DOHH2 (cell line): ENCODE results near the gene MBD1.

ENCODE experiments used
- H3F3A ChIP-seq: fragments of 200-600 bp; sonication (generic), shearing (Covaris generic); 2 replicates; pipeline ENCODE4 v1.6.0; 2016; ENCODE audit warnings: antibody characterized with exemption, mild to moderate bottlenecking; ENCODE audit not compliant: control insufficient read depth, insufficient read depth
- H3K27ac ChIP-seq: fragments of 200-600 bp; sonication (generic); 2 replicates; pipeline ENCODE4 v1.5.1; 2014; ENCODE audit warnings: low read depth, mild to moderate bottlenecking, low read length, moderate library complexity
- H3K27me3 ChIP-seq: fragments of 200-600 bp; sonication (generic); 2 replicates; pipeline ENCODE4 v1.6.1; 2014; ENCODE audit warnings: mild to moderate bottlenecking, low read length, mixed read lengths; ENCODE audit not compliant: control insufficient read depth
- H3K36me3 ChIP-seq: fragments of 200-600 bp; sonication (generic); 2 replicates; pipeline ENCODE4 v1.6.1; 2014; ENCODE audit warnings: mild to moderate bottlenecking, low read length, moderate library complexity, mixed read lengths; ENCODE audit not compliant: control insufficient read depth
- H3K4me1 ChIP-seq: fragments of 200-600 bp; sonication (generic); 2 replicates; pipeline ENCODE4 v1.6.1; 2014; ENCODE audit warnings: mild to moderate bottlenecking, low read length, mixed read lengths; ENCODE audit not compliant: control insufficient read depth
- H3K4me2 ChIP-seq: fragments of 200-600 bp; sonication (generic); 2 replicates; pipeline ENCODE4 v1.6.0; 2014; ENCODE audit warnings: mild to moderate bottlenecking, low read length, moderate library complexity
- H3K4me3 ChIP-seq: fragments of 200-600 bp; sonication (generic); 2 replicates; pipeline ENCODE4 v1.5.1; 2014; ENCODE audit warnings: mild to moderate bottlenecking, low read length, mixed read lengths
- H3K79me2 ChIP-seq: fragments of 200-600 bp; sonication (generic); 2 replicates; pipeline ENCODE4 v1.6.1; 2014; ENCODE audit warnings: mild to moderate bottlenecking, low read length, mixed read lengths; ENCODE audit not compliant: control insufficient read depth
- H3K9me2 ChIP-seq: fragments of 200-600 bp; sonication (generic); replicated peaks from 2 replicates; pipeline ENCODE4 v1.6.1; 2014; ENCODE audit warnings: mild to moderate bottlenecking, low read length, mixed read lengths; ENCODE audit not compliant: control insufficient read depth
- H3K9me3 ChIP-seq: fragments of 200-600 bp; sonication (generic); 2 replicates; pipeline ENCODE4 v1.6.1; 2014; ENCODE audit warnings: antibody characterized with exemption, low read length, mixed read lengths; ENCODE audit not compliant: control insufficient read depth, insufficient read depth
- H4K20me1 ChIP-seq: fragments of 200-600 bp; sonication (generic); 2 replicates; pipeline ENCODE4 v1.6.0; 2014; ENCODE audit warnings: low read depth, mild to moderate bottlenecking, antibody characterized with exemption, low read length, moderate library complexity; ENCODE audit not compliant: control insufficient read depth, insufficient read depth
- EZH2phosphoT487 ChIP-seq: fragments of 200-600 bp; sonication (generic); IDR thresholded peaks from 2 replicates; pipeline ENCODE4 v1.6.1; 2017; ENCODE audit warnings: borderline replicate concordance, mild to moderate bottlenecking, antibody characterized with exemption, low read length, moderate library complexity, mixed read lengths
- TF ChIP-seq, protein P1 (sequence below): fragments of 200-600 bp; sonication (generic); IDR thresholded peaks from one replicate; pipeline ENCODE4 v1.5.1; 2014; ENCODE audit warnings: antibody characterized with exemption, mild to moderate bottlenecking, low read depth, low read length; ENCODE audit not compliant: poor library complexity, severe bottlenecking

The MBD1 gene

DNA sequence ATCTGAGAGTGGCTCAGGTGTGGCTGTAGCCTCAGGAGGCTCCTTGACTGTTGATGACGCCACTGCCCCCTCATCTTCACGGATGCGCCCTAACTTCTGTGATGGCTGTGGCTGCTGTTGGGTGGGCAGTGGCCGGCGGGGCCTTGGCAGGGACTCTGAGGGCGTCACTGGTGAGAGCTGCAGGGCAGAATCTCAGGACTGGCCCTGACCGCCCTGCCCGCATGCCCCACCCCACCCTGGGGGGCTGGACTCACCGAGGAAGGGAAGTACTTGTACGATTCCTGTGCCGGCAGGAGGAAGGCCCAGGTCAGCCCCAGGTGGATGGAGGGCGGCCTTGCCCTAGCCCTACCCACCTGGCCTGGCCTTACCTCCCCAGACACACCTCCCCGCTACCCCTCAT lies 3.7 kb upstream of the MBD1 start:
- H3K27ac ChIP-seq = no peak overlapping the region

GRCh38 chr18:50284255-50284885 lies 3.0 kb upstream of the MBD1 start:
- no peaks in the 10 kb centered on the region for H3K9me3 ChIP-seq
- H3K27me3 ChIP-seq = no peaks in the 10 kb centered on the region
- H3K79me2 ChIP-seq = peaks cover 48% of the 10 kb centered on the region
- peaks cover 70% of the 10 kb centered on the region for H3K36me3 ChIP-seq
- no peaks in the 10 kb centered on the region for H3K9me2 ChIP-seq
- TF ChIP-seq, protein P1, sequence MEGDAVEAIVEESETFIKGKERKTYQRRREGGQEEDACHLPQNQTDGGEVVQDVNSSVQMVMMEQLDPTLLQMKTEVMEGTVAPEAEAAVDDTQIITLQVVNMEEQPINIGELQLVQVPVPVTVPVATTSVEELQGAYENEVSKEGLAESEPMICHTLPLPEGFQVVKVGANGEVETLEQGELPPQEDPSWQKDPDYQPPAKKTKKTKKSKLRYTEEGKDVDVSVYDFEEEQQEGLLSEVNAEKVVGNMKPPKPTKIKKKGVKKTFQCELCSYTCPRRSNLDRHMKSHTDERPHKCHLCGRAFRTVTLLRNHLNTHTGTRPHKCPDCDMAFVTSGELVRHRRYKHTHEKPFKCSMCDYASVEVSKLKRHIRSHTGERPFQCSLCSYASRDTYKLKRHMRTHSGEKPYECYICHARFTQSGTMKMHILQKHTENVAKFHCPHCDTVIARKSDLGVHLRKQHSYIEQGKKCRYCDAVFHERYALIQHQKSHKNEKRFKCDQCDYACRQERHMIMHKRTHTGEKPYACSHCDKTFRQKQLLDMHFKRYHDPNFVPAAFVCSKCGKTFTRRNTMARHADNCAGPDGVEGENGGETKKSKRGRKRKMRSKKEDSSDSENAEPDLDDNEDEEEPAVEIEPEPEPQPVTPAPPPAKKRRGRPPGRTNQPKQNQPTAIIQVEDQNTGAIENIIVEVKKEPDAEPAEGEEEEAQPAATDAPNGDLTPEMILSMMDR = no peak
- no peak for TF ChIP-seq EZH2phosphoT487
- H3F3A ChIP-seq = 0 out of 2 replicates have a peak, but pooled peaks cover 2% of the 10 kb centered on the region
- peaks cover 29% of the 10 kb centered on the region for H3K4me1 ChIP-seq
- H3K27ac ChIP-seq = no peak overlapping the region
- H3K4me2 ChIP-seq = no peak overlapping the region
- peaks cover 15% of the 10 kb centered on the region; the same call in 1 of the 2 replicates for H4K20me1 ChIP-seq
- H3K4me3 ChIP-seq = no peak overlapping the region

More for the DNA sequence above, 3.7 kb upstream of the MBD1 start:
- H3K9me2 ChIP-seq = no peaks in the 10 kb centered on the region
- H4K20me1 ChIP-seq = peaks cover 10% of the 10 kb centered on the region; the same call in 1 of the 2 replicates
- 0 out of 2 replicates have a peak, but pooled peaks cover 2% of the 10 kb centered on the region for H3F3A ChIP-seq
- H3K9me3 ChIP-seq = no peaks in the 10 kb centered on the region
- peaks cover 41% of the 10 kb centered on the region for H3K79me2 ChIP-seq
- no peak overlapping the region for H3K4me2 ChIP-seq
- H3K36me3 ChIP-seq = peaks cover 63% of the 10 kb centered on the region
- TF ChIP-seq EZH2phosphoT487 = no peak
- TF ChIP-seq, protein P1 = no peak
- H3K4me1 ChIP-seq = peaks cover 22% of the 10 kb centered on the region
- H3K4me3 ChIP-seq = no peak overlapping the region
- H3K27me3 ChIP-seq = no peaks in the 10 kb centered on the region

DNA sequence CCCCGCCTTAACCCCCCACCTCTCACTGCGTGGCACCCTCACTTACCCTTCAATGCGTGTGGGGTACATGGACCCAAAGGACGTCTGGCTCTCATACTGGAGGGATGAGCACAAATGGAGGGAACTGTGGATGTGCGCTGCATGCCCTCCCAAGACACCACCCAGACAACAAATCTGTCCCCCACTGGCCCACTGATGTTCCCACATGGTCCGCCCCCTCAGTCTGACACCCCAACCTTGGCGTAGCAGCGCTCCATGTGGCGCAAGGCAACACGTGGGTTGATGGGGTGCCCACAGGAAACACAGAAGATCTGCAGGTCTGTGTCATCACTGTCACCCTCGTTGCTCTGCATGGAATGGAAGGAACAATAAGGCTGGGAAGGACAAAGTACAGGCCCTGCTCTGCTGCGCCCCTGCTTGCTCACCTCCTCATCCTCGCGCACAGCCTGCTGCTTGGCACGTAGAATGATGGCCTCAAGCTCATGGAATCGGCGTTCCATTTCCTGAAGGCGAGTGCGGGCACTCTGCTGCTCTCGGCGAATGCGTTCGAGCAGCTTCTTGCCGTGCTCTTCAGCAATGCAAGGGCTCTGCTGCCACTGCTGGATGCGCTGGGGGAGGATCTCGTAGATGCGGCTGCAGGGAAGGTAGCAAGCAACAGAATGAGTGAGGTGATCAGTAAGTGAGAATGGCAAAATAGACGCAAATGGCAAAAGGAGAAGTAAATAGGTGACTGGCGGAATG lies 2.3 kb upstream of the MBD1 start:
- H3K27ac ChIP-seq = no peak overlapping the region
- no peaks in the 10 kb centered on the region for H3K27me3 ChIP-seq
- H3F3A ChIP-seq = no peaks in the 10 kb centered on the region
- H3K4me2 ChIP-seq = no peak overlapping the region
- TF ChIP-seq EZH2phosphoT487 = no peak
- TF ChIP-seq, protein P1 = no peak
- no peak overlapping the region for H3K4me3 ChIP-seq
- H3K9me3 ChIP-seq = no peaks in the 10 kb centered on the region
- H3K4me1 ChIP-seq = peaks cover 36% of the 10 kb centered on the region
- H3K9me2 ChIP-seq = no peaks in the 10 kb centered on the region
- peaks cover 77% of the 10 kb centered on the region for H3K36me3 ChIP-seq
- H3K79me2 ChIP-seq = peaks cover 56% of the 10 kb centered on the region
- peaks cover 19% of the 10 kb centered on the region; the same call in 1 of the 2 replicates for H4K20me1 ChIP-seq
